Neutrophil (primary cell): ENCODE results near the gene KIF2C.

Source experiments
- H3K27ac ChIP-seq: fragments of 200-600 bp; sonication (generic); 2 replicates; pipeline ENCODE4 v1.5.1; 2016; ENCODE audit warnings: mild to moderate bottlenecking, moderate library complexity
- H3K27me3 ChIP-seq: fragments of 200-600 bp; sonication (generic); 2 replicates; pipeline ENCODE4 v1.6.0; 2016; ENCODE audit warnings: mild to moderate bottlenecking
- H3K36me3 ChIP-seq: fragments of 200-600 bp; sonication (generic); 2 replicates; pipeline ENCODE4 v1.5.1; 2017
- H3K4me1 ChIP-seq, 2 experiments: fragments of 200-600 bp in 1 of 2; sonication (generic) in 1 of 2; 1 replicate in 1 of 2; 2 replicates in 1 of 2; pipeline versions ENCODE4 v1.5.1 to v1.6.1; 2013 to 2016; ENCODE audit warnings: low read depth in 1 of 2, low read length in 1 of 2, mild to moderate bottlenecking in 1 of 2, moderate library complexity in 1 of 2; ENCODE audit not compliant: control insufficient read depth in 1 of 2, insufficient read depth in 1 of 2
- H3K4me3 ChIP-seq, 2 experiments: fragments of 200-600 bp in 1 of 2; sonication (generic) in 1 of 2; 1 replicate in 1 of 2; 2 replicates in 1 of 2; pipeline ENCODE4 v1.5.1; 2013 to 2016; ENCODE audit warnings: low read depth in 1 of 2, low read length in 1 of 2, mild to moderate bottlenecking in 1 of 2, moderate library complexity in 1 of 2
- H3K9me3 ChIP-seq: fragments of 200-600 bp; sonication (generic); 2 replicates; pipeline ENCODE4 v1.5.1; 2016
- CTCF ChIP-seq: fragments of 200-600 bp; sonication (generic); IDR thresholded peaks from 2 replicates; pipeline ENCODE4 v1.5.1; 2016; ENCODE audit warnings: antibody characterized with exemption

Gene KIF2C

GRCh38 chr1:44714532-44714931 lies 25.1 kb upstream of the KIF2C start:
- Histone ChIP-seq H3K4me3 (no peak overlapping the region), H3K4me1 (peaks cover 7 to 9% of the 10 kb centered on the region in 2 experiments), H3K27ac (peak overlapping the region; percentile 33), H3K9me3 (no peaks in the 10 kb centered on the region), H3K27me3 (no peaks in the 10 kb centered on the region), H3K36me3 (no peaks in the 10 kb centered on the region)
- TF ChIP-seq CTCF: no peak

- Histone ChIP-seq H3K27ac (peak overlapping the region; percentile 33), H3K36me3 (no peaks in the 10 kb centered on the region), H3K9me3 (no peaks in the 10 kb centered on the region), H3K4me3 (no peak overlapping the region), H3K4me1 (peaks cover 7 to 9% of the 10 kb centered on the region in 2 experiments), H3K27me3 (no peaks in the 10 kb centered on the region)
- TF ChIP-seq CTCF: peak; percentile 93
Measured at GRCh38 chr1:44714944-44715571, 24.6 kb upstream of the KIF2C start.

- H3K27ac ChIP-seq: no peak overlapping the region
- no peaks in the 10 kb centered on the region for H3K36me3 ChIP-seq
- H3K4me3 ChIP-seq: no peak overlapping the region
- H3K4me1 ChIP-seq: peaks cover 17 to 18% of the 10 kb centered on the region in 2 experiments
- H3K27me3 ChIP-seq: no peaks in the 10 kb centered on the region
- TF ChIP-seq CTCF: no peak
- H3K9me3 ChIP-seq: no peaks in the 10 kb centered on the region
Measured at GRCh38 chr1:44717156-44717555, 22.5 kb upstream of the KIF2C start.

DNA sequence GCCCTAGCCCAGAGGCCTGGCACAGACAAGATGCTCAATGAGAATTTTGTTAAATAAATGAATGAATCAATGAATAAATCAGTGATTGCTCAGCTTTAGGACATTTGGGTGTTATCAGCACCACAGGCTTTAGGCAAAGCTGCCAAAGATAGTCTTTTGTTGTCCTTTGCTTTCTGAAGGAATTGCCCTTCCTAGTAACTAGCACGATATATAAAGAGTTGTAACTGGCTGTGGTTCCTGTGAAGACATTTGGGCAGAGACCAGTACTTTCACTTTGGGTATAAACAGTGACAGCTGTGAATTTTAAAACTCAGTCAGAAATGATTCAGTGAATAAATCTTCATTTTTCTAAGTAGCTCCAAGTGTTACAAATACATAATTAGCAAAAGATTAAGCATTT lies 22.0 kb upstream of the KIF2C start:
- H3K9me3 ChIP-seq: no peaks in the 10 kb centered on the region
- no peak overlapping the region for H3K4me3 ChIP-seq
- H3K27ac ChIP-seq: no peak overlapping the region
- H3K4me1 ChIP-seq: peaks cover 21 to 23% of the 10 kb centered on the region in 2 experiments
- no peak for TF ChIP-seq CTCF
- H3K27me3 ChIP-seq: no peaks in the 10 kb centered on the region
- H3K36me3 ChIP-seq: no peaks in the 10 kb centered on the region

- Histone ChIP-seq H3K36me3 (no peaks in the 10 kb centered on the region), H3K4me3 (no peak overlapping the region), H3K9me3 (no peaks in the 10 kb centered on the region), H3K4me1 (peaks cover 25 to 27% of the 10 kb centered on the region in 2 experiments), H3K27ac (no peak overlapping the region), H3K27me3 (no peaks in the 10 kb centered on the region)
- TF ChIP-seq CTCF: no peak
Measured at GRCh38 chr1:44718091-44718490, 21.5 kb upstream of the KIF2C start.
